RWPE2 (cell line): ENCODE data around the gene PLEKHA8.

Experiments used
- ATAC-seq: fragments of 200-7000 bp; cut with Tn5 transposase; 3 replicates; pipeline ENCODE4 v1.9.1; 2021; ENCODE audit warnings: low read depth
- DNase-seq: peaks from one replicate; pipeline ENCODE4 v3.0.0-alpha.2; 2020; ENCODE audit warnings: low spot score
- H3K27ac ChIP-seq: fragments of 450-650 bp; 2 replicates; pipeline ENCODE4 v1.5.1; 2017; ENCODE audit warnings: mild to moderate bottlenecking; ENCODE audit not compliant: poor library complexity, severe bottlenecking
- H3K27me3 ChIP-seq: fragments of 250-450 bp; sonication (Bioruptor Pico); 2 replicates; pipeline ENCODE4 v1.5.1; 2021; ENCODE audit warnings: mild to moderate bottlenecking, moderate library complexity; ENCODE audit not compliant: insufficient read depth, poor library complexity, severe bottlenecking
- H3K36me3 ChIP-seq: fragments of 250-450 bp; sonication (Bioruptor Pico); 2 replicates; pipeline ENCODE4 v1.5.1; 2020; ENCODE audit warnings: low read depth, mild to moderate bottlenecking, moderate library complexity
- H3K4me1 ChIP-seq: fragments of 250-450 bp; sonication (Bioruptor Pico); 2 replicates; pipeline ENCODE4 v1.5.1; 2021; ENCODE audit warnings: mild to moderate bottlenecking, moderate library complexity; ENCODE audit not compliant: insufficient read depth, poor library complexity, severe bottlenecking
- H3K4me3 ChIP-seq: fragments of 250-450 bp; sonication (Bioruptor Pico); 2 replicates; pipeline ENCODE4 v1.5.1; 2021; ENCODE audit warnings: mild to moderate bottlenecking, moderate library complexity; ENCODE audit not compliant: severe bottlenecking
- H3K9me3 ChIP-seq: fragments of 250-450 bp; sonication (Bioruptor Pico); 2 replicates; pipeline ENCODE4 v1.5.1; 2021; ENCODE audit warnings: mild to moderate bottlenecking, moderate library complexity; ENCODE audit not compliant: severe bottlenecking
- CTCF ChIP-seq: fragments of 450-650 bp; IDR thresholded peaks from one replicate; pipeline ENCODE4 v1.5.1; 2017; ENCODE audit warnings: mild to moderate bottlenecking, moderate library complexity; ENCODE audit not compliant: poor library complexity, severe bottlenecking

The PLEKHA8 gene

GRCh38 chr7:30003098-30003497, 25.1 kb upstream of the PLEKHA8 start:
- DNase-seq = no peak
- Histone ChIP-seq H3K27ac (no peak overlapping the region), H3K36me3 (no peaks in the 10 kb centered on the region), H3K4me1 (no peaks in the 10 kb centered on the region), H3K27me3 (no peaks in the 10 kb centered on the region), H3K9me3 (no peaks in the 10 kb centered on the region), H3K4me3 (no peak overlapping the region)
- no peak for TF ChIP-seq CTCF
- no peak for ATAC-seq

GRCh38 chr7:30005464-30005863, 22.7 kb upstream of the PLEKHA8 start:
- no peak overlapping the region for H3K27ac ChIP-seq
- DNase-seq (no peak), ATAC-seq (no peak)
- no peaks in the 10 kb centered on the region for H3K4me1 ChIP-seq
- H3K36me3 ChIP-seq = no peaks in the 10 kb centered on the region
- no peak for TF ChIP-seq CTCF
- no peaks in the 10 kb centered on the region for H3K9me3 ChIP-seq
- no peak overlapping the region for H3K4me3 ChIP-seq
- H3K27me3 ChIP-seq = no peaks in the 10 kb centered on the region

GRCh38 chr7:30010021-30010420, 18.2 kb upstream of the PLEKHA8 start:
- Histone ChIP-seq H3K27ac (no peak overlapping the region), H3K36me3 (peaks cover 25% of the 10 kb centered on the region), H3K27me3 (no peaks in the 10 kb centered on the region), H3K4me1 (no peaks in the 10 kb centered on the region), H3K9me3 (no peaks in the 10 kb centered on the region), H3K4me3 (no peak overlapping the region)
- no peak for ATAC-seq
- no peak for DNase-seq
- no peak for TF ChIP-seq CTCF

DNA sequence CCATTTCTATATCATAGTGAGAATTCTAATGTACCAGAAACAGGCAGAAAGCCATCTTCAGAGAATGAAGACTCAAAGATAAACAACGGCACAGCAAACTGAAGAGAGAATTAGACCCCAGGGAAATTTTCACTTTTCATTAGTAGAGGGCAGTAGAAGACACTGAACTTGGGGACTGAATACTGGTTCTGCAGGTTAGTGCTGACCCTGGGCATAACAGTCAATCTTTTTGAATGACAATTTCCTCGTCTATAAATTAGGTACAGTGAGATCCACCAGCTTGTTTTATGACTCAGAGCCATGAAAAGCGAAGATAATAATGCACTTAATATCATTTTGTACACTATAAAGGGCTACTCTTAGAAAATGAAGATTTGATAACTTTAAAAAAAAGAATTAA, 15.5 kb upstream of the PLEKHA8 start:
- no peak overlapping the region for H3K27ac ChIP-seq
- ATAC-seq (no peak), DNase-seq (no peak)
- TF ChIP-seq CTCF = no peak
- no peaks in the 10 kb centered on the region for H3K9me3 ChIP-seq
- H3K27me3 ChIP-seq = no peaks in the 10 kb centered on the region
- H3K4me1 ChIP-seq = no peaks in the 10 kb centered on the region
- peaks cover 32% of the 10 kb centered on the region for H3K36me3 ChIP-seq
- no peak overlapping the region for H3K4me3 ChIP-seq

DNA sequence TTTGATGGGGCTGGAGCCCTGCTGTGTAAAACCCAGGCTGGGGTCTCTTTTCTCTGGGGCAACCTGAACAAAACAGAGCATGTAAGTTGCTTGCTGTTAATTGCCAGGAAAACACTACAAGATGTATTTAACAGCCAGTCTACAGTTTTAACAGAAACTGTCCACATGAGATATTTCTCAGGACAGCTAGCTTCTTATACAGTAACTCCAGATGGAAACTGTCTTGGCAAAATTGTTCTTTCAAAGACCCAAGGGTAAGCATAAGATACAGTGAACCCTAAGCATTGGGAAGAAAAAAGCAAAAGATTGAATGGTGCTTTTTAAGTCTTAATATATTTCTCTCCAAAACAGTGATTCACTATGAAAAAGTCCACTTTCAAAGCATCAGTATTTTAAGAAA, 9.8 kb upstream of the PLEKHA8 start:
- H3K36me3 ChIP-seq = peaks cover 69% of the 10 kb centered on the region
- no peak overlapping the region for H3K27ac ChIP-seq
- H3K4me1 ChIP-seq = peaks cover 16% of the 10 kb centered on the region
- H3K9me3 ChIP-seq = no peaks in the 10 kb centered on the region
- no peaks in the 10 kb centered on the region for H3K27me3 ChIP-seq
- ATAC-seq (no peak), DNase-seq (no peak)
- no peak for TF ChIP-seq CTCF
- H3K4me3 ChIP-seq = no peak overlapping the region
